Loucy (cell line): ENCODE data around the gene KRTAP1-4.
"Not testable (repeated sequence)": the region's sequence is repeated elsewhere in the genome, so short reads cannot be mapped to it uniquely, and the experiment has no call there.

ENCODE experiments used
- H2AFZ ChIP-seq: fragments of 200-600 bp; sonication (generic); 2 replicates; pipeline ENCODE4 v1.6.0; 2016; ENCODE audit warnings: antibody characterized with exemption, mild to moderate bottlenecking, low read length, moderate library complexity
- H3F3A ChIP-seq: fragments of 200-600 bp; 2 replicates; pipeline ENCODE4 v1.6.0; 2016; ENCODE audit warnings: antibody characterized with exemption, low read depth, mild to moderate bottlenecking
- H3K27me3 ChIP-seq: fragments of 200-600 bp; sonication (generic); 2 replicates; pipeline ENCODE4 v1.6.1; 2014; ENCODE audit warnings: low read length, mild to moderate bottlenecking; ENCODE audit not compliant: insufficient read depth, poor library complexity, severe bottlenecking
- H3K36me3 ChIP-seq: fragments of 200-600 bp; sonication (generic); 2 replicates; pipeline ENCODE4 v1.6.1; 2016; ENCODE audit warnings: low read length; ENCODE audit not compliant: insufficient read depth
- H3K4me1 ChIP-seq: fragments of 200-600 bp; sonication (generic); 2 replicates; pipeline ENCODE4 v1.5.1; 2014; ENCODE audit warnings: low read length, mild to moderate bottlenecking; ENCODE audit not compliant: insufficient read depth, poor library complexity, severe bottlenecking
- H3K4me2 ChIP-seq: fragments of 200-600 bp; sonication (generic); 2 replicates; pipeline ENCODE4 v1.6.0; 2014; ENCODE audit warnings: antibody characterized with exemption, low read length, low read depth, mild to moderate bottlenecking; ENCODE audit not compliant: poor library complexity, severe bottlenecking
- H3K4me3 ChIP-seq: fragments of 200-600 bp; sonication (generic); 2 replicates; pipeline ENCODE4 v1.5.1; 2014; ENCODE audit warnings: low read length, mild to moderate bottlenecking, mixed read lengths; ENCODE audit not compliant: poor library complexity, severe bottlenecking
- H3K79me2 ChIP-seq: fragments of 200-600 bp; sonication (generic); 2 replicates; pipeline ENCODE4 v1.6.1; 2014; ENCODE audit warnings: low read length; ENCODE audit not compliant: insufficient read depth
- H3K9ac ChIP-seq: fragments of 200-600 bp; sonication (generic); 2 replicates; pipeline ENCODE4 v1.6.0; 2014; ENCODE audit warnings: mild to moderate bottlenecking, low read depth, low read length, moderate library complexity; ENCODE audit not compliant: poor library complexity, severe bottlenecking
- H3K9me2 ChIP-seq: fragments of 200-600 bp; sonication (generic); replicated peaks from 2 replicates; pipeline ENCODE4 v1.6.1; 2016; ENCODE audit warnings: low read depth, low read length, mixed read lengths
- H3K9me3 ChIP-seq: fragments of 200-600 bp; sonication (generic); 2 replicates; pipeline ENCODE4 v1.6.1; 2014; ENCODE audit warnings: mild to moderate bottlenecking, antibody characterized with exemption, low read length, low read depth; ENCODE audit not compliant: insufficient read depth
- H4K20me1 ChIP-seq: fragments of 200-600 bp; sonication (generic); 2 replicates; pipeline ENCODE4 v1.6.0; 2014; ENCODE audit warnings: antibody characterized with exemption, low read length, mild to moderate bottlenecking; ENCODE audit not compliant: insufficient read depth, poor library complexity, severe bottlenecking
- EZH2phosphoT487 ChIP-seq: fragments of 200-600 bp; IDR thresholded peaks from 2 replicates; pipeline ENCODE4 v1.6.1; 2018; ENCODE audit warnings: antibody characterized with exemption, mild to moderate bottlenecking, moderate library complexity, borderline replicate concordance
- TF ChIP-seq, protein P1 (sequence below): fragments of 200-600 bp; sonication (generic); conservative IDR thresholded peaks from 2 replicates; pipeline ENCODE4 v1.5.1; 2014; ENCODE audit warnings: mild to moderate bottlenecking, antibody characterized with exemption, low read length

The KRTAP1-4 gene

GRCh38 chr17:41065829-41066624 is 36.0 kb upstream of the KRTAP1-4 start, which contains the start of gene KRTAP2-4:
Gene KRTAP2-4, minus strand, starts transcription at chr17:41065879. Its CDS starts 34 bp downstream, at chr17:41065845.
- H3K9me3 ChIP-seq: no peaks in the 10 kb centered on the region

GRCh38 chr17:41065016-41065689 is 35.2 kb upstream of the KRTAP1-4 start:
- H3K4me1 ChIP-seq: not testable (repeated sequence)

More at GRCh38 chr17:41065829-41066624, 36.0 kb upstream of the KRTAP1-4 start, which contains the start of gene KRTAP2-4:
- H3F3A ChIP-seq: no peaks in the 10 kb centered on the region
- TF ChIP-seq, protein P1, sequence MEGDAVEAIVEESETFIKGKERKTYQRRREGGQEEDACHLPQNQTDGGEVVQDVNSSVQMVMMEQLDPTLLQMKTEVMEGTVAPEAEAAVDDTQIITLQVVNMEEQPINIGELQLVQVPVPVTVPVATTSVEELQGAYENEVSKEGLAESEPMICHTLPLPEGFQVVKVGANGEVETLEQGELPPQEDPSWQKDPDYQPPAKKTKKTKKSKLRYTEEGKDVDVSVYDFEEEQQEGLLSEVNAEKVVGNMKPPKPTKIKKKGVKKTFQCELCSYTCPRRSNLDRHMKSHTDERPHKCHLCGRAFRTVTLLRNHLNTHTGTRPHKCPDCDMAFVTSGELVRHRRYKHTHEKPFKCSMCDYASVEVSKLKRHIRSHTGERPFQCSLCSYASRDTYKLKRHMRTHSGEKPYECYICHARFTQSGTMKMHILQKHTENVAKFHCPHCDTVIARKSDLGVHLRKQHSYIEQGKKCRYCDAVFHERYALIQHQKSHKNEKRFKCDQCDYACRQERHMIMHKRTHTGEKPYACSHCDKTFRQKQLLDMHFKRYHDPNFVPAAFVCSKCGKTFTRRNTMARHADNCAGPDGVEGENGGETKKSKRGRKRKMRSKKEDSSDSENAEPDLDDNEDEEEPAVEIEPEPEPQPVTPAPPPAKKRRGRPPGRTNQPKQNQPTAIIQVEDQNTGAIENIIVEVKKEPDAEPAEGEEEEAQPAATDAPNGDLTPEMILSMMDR: no peak
- TF ChIP-seq EZH2phosphoT487: no peak
- H3K4me3 ChIP-seq: no peak within 1 kb of the TSS
- H3K9ac ChIP-seq: no peak within 1 kb of the TSS
- no peak within 1 kb of the TSS for H2AFZ ChIP-seq
- no peaks in the 10 kb centered on the region for H3K9me2 ChIP-seq
- H3K27me3 ChIP-seq: no peaks in the 10 kb centered on the region
- H3K36me3 ChIP-seq: no peaks in the 10 kb centered on the region
- peaks cover 8% of the 10 kb centered on the region for H3K4me1 ChIP-seq
- H3K79me2 ChIP-seq: no peaks in the 10 kb centered on the region
- no peaks in the 10 kb centered on the region for H4K20me1 ChIP-seq
- no peak within 1 kb of the TSS for H3K4me2 ChIP-seq

DNA sequence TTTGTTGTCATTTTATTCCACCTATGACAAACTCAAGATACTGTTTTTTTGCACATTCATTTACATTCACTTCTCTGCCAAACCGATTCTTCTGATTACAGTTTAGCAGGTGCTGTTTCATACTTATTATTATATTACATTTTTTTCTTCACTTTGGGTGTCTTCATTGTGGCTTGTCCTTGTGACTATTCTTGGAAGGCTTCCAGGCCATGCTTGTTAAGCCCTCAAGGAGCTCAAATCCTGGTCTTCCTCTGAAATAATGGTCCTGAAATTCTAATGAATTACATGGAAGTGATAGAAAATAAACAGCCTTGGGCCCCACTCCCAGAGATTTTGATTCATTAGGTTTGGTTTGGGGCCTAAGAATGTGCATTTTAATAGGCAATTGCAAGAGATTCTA is 34.3 kb upstream of the KRTAP1-4 start:
- H3F3A ChIP-seq: no peaks in the 10 kb centered on the region

More at GRCh38 chr17:41065016-41065689, 35.2 kb upstream of the KRTAP1-4 start:
- not testable (repeated sequence) for H3K9me2 ChIP-seq, H3K27me3 ChIP-seq, H3K4me3 ChIP-seq, H3K79me2 ChIP-seq, H3K36me3 ChIP-seq, H3K9me3 ChIP-seq, H2AFZ ChIP-seq, H4K20me1 ChIP-seq, H3F3A ChIP-seq, H3K9ac ChIP-seq, H3K4me2 ChIP-seq

More for the DNA sequence above, 34.3 kb upstream of the KRTAP1-4 start:
- Histone ChIP-seq H4K20me1 (no peaks in the 10 kb centered on the region), H3K9me3 (no peaks in the 10 kb centered on the region), H3K79me2 (no peaks in the 10 kb centered on the region), H3K36me3 (no peaks in the 10 kb centered on the region), H3K4me3 (no peak overlapping the region), H3K27me3 (no peaks in the 10 kb centered on the region), H3K9ac (no peak overlapping the region), H3K9me2 (no peaks in the 10 kb centered on the region), H3K4me1 (peaks cover 4% of the 10 kb centered on the region), H2AFZ (no peak overlapping the region), H3K4me2 (no peak overlapping the region)
- no peak for TF ChIP-seq EZH2phosphoT487
- TF ChIP-seq, protein P1: no peak
